ENCODE measurements around the gene CAPRIN2.

GRCh38 chr12:30701056-30701455 lies 53.7 kb downstream of the CAPRIN2 start:
- TF ChIP-seq, protein P1, sequence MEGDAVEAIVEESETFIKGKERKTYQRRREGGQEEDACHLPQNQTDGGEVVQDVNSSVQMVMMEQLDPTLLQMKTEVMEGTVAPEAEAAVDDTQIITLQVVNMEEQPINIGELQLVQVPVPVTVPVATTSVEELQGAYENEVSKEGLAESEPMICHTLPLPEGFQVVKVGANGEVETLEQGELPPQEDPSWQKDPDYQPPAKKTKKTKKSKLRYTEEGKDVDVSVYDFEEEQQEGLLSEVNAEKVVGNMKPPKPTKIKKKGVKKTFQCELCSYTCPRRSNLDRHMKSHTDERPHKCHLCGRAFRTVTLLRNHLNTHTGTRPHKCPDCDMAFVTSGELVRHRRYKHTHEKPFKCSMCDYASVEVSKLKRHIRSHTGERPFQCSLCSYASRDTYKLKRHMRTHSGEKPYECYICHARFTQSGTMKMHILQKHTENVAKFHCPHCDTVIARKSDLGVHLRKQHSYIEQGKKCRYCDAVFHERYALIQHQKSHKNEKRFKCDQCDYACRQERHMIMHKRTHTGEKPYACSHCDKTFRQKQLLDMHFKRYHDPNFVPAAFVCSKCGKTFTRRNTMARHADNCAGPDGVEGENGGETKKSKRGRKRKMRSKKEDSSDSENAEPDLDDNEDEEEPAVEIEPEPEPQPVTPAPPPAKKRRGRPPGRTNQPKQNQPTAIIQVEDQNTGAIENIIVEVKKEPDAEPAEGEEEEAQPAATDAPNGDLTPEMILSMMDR (IDR thresholded peaks at IDR 0.05; ENCODE audit: poor library complexity, severe bottlenecking), result no peak
- TF ChIP-seq SMC3 (conservative IDR thresholded peaks at IDR 0.05; ENCODE audit: poor library complexity) (no peak), POLR2AphosphoS5 (IDR thresholded peaks at IDR 0.05) (no peak), EZH2 (IDR thresholded peaks at IDR 0.05; ENCODE audit: borderline replicate concordance, insufficient read depth, low read length, poor library complexity, severe bottlenecking) (no peak), EP300 (conservative IDR thresholded peaks at IDR 0.05; ENCODE audit: poor library complexity, severe bottlenecking) (no peak), TAF1 (IDR thresholded peaks at IDR 0.05; ENCODE audit: low read depth) (no peak)
